ENCODE measurements around the gene CHURC1.

CHURC1 gene

GRCh38 chr14:64891173-64891838 lies 22.9 kb upstream of the CHURC1 start:
- TF ChIP-seq CTCF (IDR thresholded peaks at IDR 0.05): no peak
- no peak overlapping the region for H3K27ac Mint-ChIP-seq
- peaks cover 30% of the 10 kb centered on the region for H3K27me3 Mint-ChIP-seq (ENCODE audit: low read depth, poor library complexity)
- H3K9me3 Mint-ChIP-seq: no peaks in the 10 kb centered on the region
- H3K4me1 Mint-ChIP-seq: no peaks in the 10 kb centered on the region
- no peak for DNase-seq
- H3K4me3 Mint-ChIP-seq: no peak overlapping the region
- H3K36me3 Mint-ChIP-seq (ENCODE audit: low read depth): no peaks in the 10 kb centered on the region

- Mint-ChIP-seq H3K36me3 (ENCODE audit: low read depth) (no peaks in the 10 kb centered on the region), H3K27me3 (ENCODE audit: low read depth, poor library complexity) (peaks cover 26% of the 10 kb centered on the region), H3K9me3 (no peaks in the 10 kb centered on the region), H3K4me1 (no peaks in the 10 kb centered on the region), H3K27ac (no peak overlapping the region), H3K4me3 (no peak overlapping the region)
- TF ChIP-seq CTCF (IDR thresholded peaks at IDR 0.05): peak; percentile 64
- peak; percentile 23 for DNase-seq
These were observed 22.3 kb upstream of the CHURC1 start for GRCh38 chr14:64891839-64892375.

GRCh38 chr14:64899958-64900357 lies 14.3 kb upstream of the CHURC1 start:
- Mint-ChIP-seq H3K27ac (no peak overlapping the region), H3K4me1 (no peaks in the 10 kb centered on the region), H3K27me3 (ENCODE audit: low read depth, poor library complexity) (peaks cover 15% of the 10 kb centered on the region), H3K4me3 (no peak overlapping the region), H3K36me3 (ENCODE audit: low read depth) (no peaks in the 10 kb centered on the region), H3K9me3 (no peaks in the 10 kb centered on the region)
- no peak for DNase-seq
- no peak for TF ChIP-seq CTCF (IDR thresholded peaks at IDR 0.05)

GRCh38 chr14:64906022-64906421 lies 8.2 kb upstream of the CHURC1 start:
- TF ChIP-seq CTCF (IDR thresholded peaks at IDR 0.05): no peak
- Mint-ChIP-seq H3K4me1 (peaks cover 11% of the 10 kb centered on the region), H3K36me3 (ENCODE audit: low read depth) (no peaks in the 10 kb centered on the region)

GRCh38 chr14:64910847-64911495 lies 3.3 kb upstream of the CHURC1 start:
- Mint-ChIP-seq H3K4me1 (peaks cover 25% of the 10 kb centered on the region), H3K9me3 (no peaks in the 10 kb centered on the region), H3K27me3 (ENCODE audit: low read depth, poor library complexity) (peaks cover 12% of the 10 kb centered on the region), H3K36me3 (ENCODE audit: low read depth) (peaks cover 10% of the 10 kb centered on the region), H3K4me3 (no peak overlapping the region), H3K27ac (no peak overlapping the region)
- no peak for DNase-seq
- TF ChIP-seq CTCF (IDR thresholded peaks at IDR 0.05): peak; percentile 62

More at GRCh38 chr14:64906022-64906421, 8.2 kb upstream of the CHURC1 start:
- Mint-ChIP-seq H3K27me3 (ENCODE audit: low read depth, poor library complexity) (peaks cover 5% of the 10 kb centered on the region), H3K27ac (peak overlapping the region; percentile 26), H3K9me3 (no peaks in the 10 kb centered on the region), H3K4me3 (no peak overlapping the region)
- no peak for DNase-seq

Measured in nephron progenitor cell (in vitro differentiated cells).